Pancreas (tissue), 10 donors: Measurements from ENCODE around the gene CEP95. TPM values are rescaled to one million over a fixed set of nuclear protein-coding genes. Genes with fewer than 3 reads are reported as not detected.

ENCODE experiments used
- ATAC-seq, 4 donors: fragments of 200-7000 bp; cut with Tn5 transposase; one replicate each; pipeline versions ENCODE4 v1.8.0 to v1.9.1; 2020; ENCODE audit warnings: mild to moderate bottlenecking in 4 of 4, moderate library complexity in 4 of 4
- DNase-seq, 6 donors: peaks; one replicate each; pipeline ENCODE4 v3.0.0-alpha.2; 2020
- FAIRE-seq: peaks from 2 replicates; lab custom pipeline; 2012; peaks lifted over from hg19 to GRCh38; lab: Jason Lieb, UNC
- H3K27ac ChIP-seq, 4 donors: fragments of 200-600 bp; sonication (generic); 1 replicate in 3 of 4; 2 replicates in 1 of 4; pipeline versions ENCODE4 v1.5.0 to v1.8.0; 2020
- H3K27me3 ChIP-seq, 4 donors: fragments of 200-600 bp; one replicate each; pipeline ENCODE4 v1.8.0; 2021
- H3K36me3 ChIP-seq, 3 donors: fragments of 200-600 bp; sonication (generic) in 1 of 3; one replicate each; pipeline versions ENCODE4 v1.5.0 to v1.8.0; 2020 to 2021
- H3K4me1 ChIP-seq, 3 donors: fragments of 200-600 bp; one replicate each; pipeline ENCODE4 v1.8.0; 2021
- H3K4me3 ChIP-seq, 4 donors: fragments of 200-600 bp; sonication (generic) in 2 of 4; one replicate each; pipeline versions ENCODE4 v1.5.0 to v1.8.0; 2020 to 2021
- H3K9me3 ChIP-seq, 4 donors: fragments of 200-600 bp; one replicate each; pipeline ENCODE4 v1.8.0; 2021
- CTCF ChIP-seq, 4 donors: fragments of 200-600 bp; sonication (generic) in 3 of 4; IDR thresholded peaks; one replicate each; pipeline versions ENCODE4 v1.5.0 to v1.8.0; 2021; ENCODE audit warnings: antibody characterized with exemption in 4 of 4
- WGBS, 2 donors: extraction: QIAGEN DNeasy Blood & Tissue Kit; methylation state at CpG; one replicate each; pipeline ENCODE4 v1.1.7; 2013; 5-methylcytosine and 5-hydroxymethylcytosine counted together
- intact Hi-C, 3 donors: fragments of 100-400 bp; cut with DNase I; formaldehyde crosslinking; loops; one replicate each; pipeline versions ENCODE4 v1.11.1 to v1.14.2; 2022
- polyA plus RNA-seq, 2 donors: library from polyadenylated mRNA; stranded (reverse); fragments of 200-250 nt; gene quantifications; one replicate each; pipeline ENCODE4 v1.2.3, GENCODE V29; 2013
- total RNA-seq, 6 donors: library from RNA; stranded (reverse); fragmentation: NEBNext Ultra II Directional in 4 of 6; extraction: Animal tissue kit (Norgen Biotek cat#: 25700) in 4 of 6; gene quantifications; one replicate each; pipeline versions ENCODE4 v1.2.1 to v1.2.4, GENCODE V29; 2021 to 2023
- donor health status: healthy with polysubstance abuse.
- donor health status: DM: no; HTN: no; CAD: no; lungs with moderate emphysema.
- donor health status: DM: no; HTN: no; CAD: no.
- donor health status: control.
- donor health status: control.
- donor health status: Bipolar disorder and iron deficiency.
- donor health status: DM: yes; HTN: yes; CAD: no.
- donor health status: DM: no; HTN: no; CAD: no.
- donor health status: DM: no; HTN: no; CAD: no.
- donor health status: DM: yes; HTN: yes; CAD: no.

CEP95 gene
- total and polyA plus RNA-seq, 8 donors = 10.0 to 80.8 (median 21.7) TPM

- H3K27ac ChIP-seq = no peak overlapping the region
- TF ChIP-seq CTCF (IDR thresholded peaks at IDR 0.05) = no peak
- DNase-seq (no peak), ATAC-seq (no peak), FAIRE-seq (no peak)
- intact Hi-C loops = no loop called here
- H3K36me3 ChIP-seq = peaks cover 10 to 65% (median 41%) of the 10 kb centered on the region in 3 donors
- peaks cover 0 to 6% (median 0%) of the 10 kb centered on the region in 3 donors for H3K4me1 ChIP-seq
- H3K9me3 ChIP-seq = no peaks in the 10 kb centered on the region
- no peak overlapping the region for H3K4me3 ChIP-seq
- H3K27me3 ChIP-seq = no peaks in the 10 kb centered on the region
- 86 to 93% methylated on average over 5 of the region's 5 CpGs for WGBS, 2 donors
These were observed 25.6 kb downstream of the CEP95 start for GRCh38 chr17:64532409-64532808.

- no peaks in the 10 kb centered on the region for H3K9me3 ChIP-seq
- no peak for DNase-seq
- peaks cover 0 to 6% (median 0%) of the 10 kb centered on the region in 3 donors for H3K4me1 ChIP-seq
- no peak overlapping the region for H3K4me3 ChIP-seq
- H3K27ac ChIP-seq = no peak overlapping the region
- no peak for FAIRE-seq
- H3K36me3 ChIP-seq = peaks cover 8 to 72% (median 46%) of the 10 kb centered on the region in 3 donors
- ATAC-seq = no peak
- TF ChIP-seq CTCF (IDR thresholded peaks at IDR 0.05) = no peak
- intact Hi-C loops = no loop called here
- 89% methylated on average over 2 of the region's 2 CpGs for WGBS, 2 donors
- H3K27me3 ChIP-seq = no peaks in the 10 kb centered on the region
These were observed 27.0 kb downstream of the CEP95 start for GRCh38 chr17:64533784-64534183.

GRCh38 chr17:64534187-64534586, 27.4 kb downstream of the CEP95 start:
- peaks cover 0 to 6% (median 0%) of the 10 kb centered on the region in 3 donors for H3K4me1 ChIP-seq
- H3K27me3 ChIP-seq = no peaks in the 10 kb centered on the region
- 88 to 92% methylated on average over 3 of the region's 3 CpGs for WGBS, 2 donors
- H3K36me3 ChIP-seq = peaks cover 7 to 70% (median 41%) of the 10 kb centered on the region in 3 donors
- FAIRE-seq (no peak), ATAC-seq (peak in 3 of 4 donors; percentile 23 to 43 (median 27)), DNase-seq (no peak)
- H3K4me3 ChIP-seq = no peak overlapping the region
- no peak overlapping the region for H3K27ac ChIP-seq
- intact Hi-C loops = no loop called here
- TF ChIP-seq CTCF (IDR thresholded peaks at IDR 0.05) = no peak
- no peaks in the 10 kb centered on the region for H3K9me3 ChIP-seq

GRCh38 chr17:64535357-64535756, 28.6 kb downstream of the CEP95 start:
- Histone ChIP-seq H3K36me3 (peaks cover 0 to 58% (median 33%) of the 10 kb centered on the region in 3 donors), H3K4me1 (peaks cover 0 to 6% (median 0%) of the 10 kb centered on the region in 3 donors), H3K9me3 (no peaks in the 10 kb centered on the region), H3K4me3 (no peak overlapping the region), H3K27ac (no peak overlapping the region), H3K27me3 (no peaks in the 10 kb centered on the region)
- DNase-seq (no peak), ATAC-seq (no peak), FAIRE-seq (no peak)
- 80 to 82% methylated on average over 6 of the region's 6 CpGs for WGBS, 2 donors
- TF ChIP-seq CTCF (IDR thresholded peaks at IDR 0.05) = no peak
- intact Hi-C loops = no loop called here

- Histone ChIP-seq H3K27me3 (no peaks in the 10 kb centered on the region), H3K4me1 (no peaks in the 10 kb centered on the region), H3K4me3 (no peak overlapping the region), H3K27ac (no peak overlapping the region), H3K9me3 (no peaks in the 10 kb centered on the region), H3K36me3 (peaks cover 0 to 48% (median 26%) of the 10 kb centered on the region in 3 donors)
- ATAC-seq (no peak), FAIRE-seq (no peak), DNase-seq (no peak)
- 84 to 89% methylated on average over 2 of the region's 2 CpGs for WGBS, 2 donors
- intact Hi-C loops = no loop called here
- no peak for TF ChIP-seq CTCF (IDR thresholded peaks at IDR 0.05)
These were observed 30.1 kb downstream of the CEP95 start for GRCh38 chr17:64536913-64537312.
